Neuronal stem cell (in vitro differentiated cells): Measurements from ENCODE around the gene MAD1L1.

ENCODE experiments used
- DNase-seq: peaks from one replicate; pipeline ENCODE4 v3.0.0-alpha.2; 2013; ENCODE audit warnings: low spot score
- H2AFZ ChIP-seq: one replicate; pipeline ENCODE4 v1.6.1; 2013; ENCODE audit warnings: mild to moderate bottlenecking, low read length, inconsistent platforms
- H2AK5ac ChIP-seq: 2 replicates; pipeline ENCODE4 v1.6.1; 2013; ENCODE audit warnings: low read depth, mild to moderate bottlenecking, inconsistent platforms, low read length, moderate library complexity, mixed read lengths
- H2BK120ac ChIP-seq: 2 replicates; pipeline ENCODE4 v1.6.1; 2013; ENCODE audit warnings: low read depth, mild to moderate bottlenecking, inconsistent platforms, low read length, moderate library complexity, mixed read lengths
- H2BK12ac ChIP-seq: one replicate; pipeline ENCODE4 v1.6.1; 2013; ENCODE audit warnings: low read length, inconsistent platforms
- H2BK15ac ChIP-seq: 2 replicates; pipeline ENCODE4 v1.6.1; 2013; ENCODE audit warnings: mild to moderate bottlenecking, low read length, inconsistent platforms, mixed read lengths
- H2BK5ac ChIP-seq: one replicate; pipeline ENCODE4 v1.6.1; 2013; ENCODE audit warnings: inconsistent platforms, mild to moderate bottlenecking, low read length, moderate library complexity
- H3K14ac ChIP-seq: one replicate; pipeline ENCODE4 v1.6.1; 2013; ENCODE audit warnings: low read length, inconsistent platforms
- H3K18ac ChIP-seq: 2 replicates; pipeline ENCODE4 v1.6.1; 2013; ENCODE audit warnings: low read length, inconsistent platforms
- H3K23ac ChIP-seq: 2 replicates; pipeline ENCODE4 v1.6.1; 2013; ENCODE audit warnings: low read depth, mild to moderate bottlenecking, mixed read lengths, low read length, inconsistent platforms; ENCODE audit not compliant: poor library complexity
- H3K27ac ChIP-seq: replicated peaks from 3 replicates; pipeline ENCODE4 v1.5.1; 2013; ENCODE audit warnings: low read length, inconsistent platforms
- H3K27me3 ChIP-seq, 3 experiments: 2 replicates each; pipeline ENCODE4 v1.6.1; 2013; ENCODE audit warnings: low read length in 3 of 3, mild to moderate bottlenecking in 2 of 3, inconsistent platforms in 1 of 3, low read depth in 1 of 3, mixed read lengths in 1 of 3, moderate library complexity in 1 of 3; ENCODE audit not compliant: control insufficient read depth in 3 of 3, insufficient read depth in 3 of 3
- H3K36me3 ChIP-seq, 2 donors: replicated peaks in 1 of 2; 2 replicates each; pipeline ENCODE4 v1.6.1; 2013; ENCODE audit warnings: low read length in 2 of 2; ENCODE audit not compliant: control insufficient read depth in 2 of 2, insufficient read depth in 2 of 2
- H3K4ac ChIP-seq: 2 replicates; pipeline ENCODE4 v1.6.1; 2013; ENCODE audit warnings: inconsistent platforms, mild to moderate bottlenecking, low read length, moderate library complexity
- H3K4me1 ChIP-seq, 2 donors: 1 replicate in 1 of 2; 2 replicates in 1 of 2; pipeline ENCODE4 v1.6.1; 2013; ENCODE audit warnings: low read length in 2 of 2, low read depth in 1 of 2; ENCODE audit not compliant: control insufficient read depth in 2 of 2, insufficient read depth in 1 of 2
- H3K4me2 ChIP-seq: one replicate; pipeline ENCODE4 v1.6.1; 2013; ENCODE audit warnings: mild to moderate bottlenecking, low read length, inconsistent platforms; ENCODE audit not compliant: insufficient read depth, poor library complexity, severe bottlenecking
- H3K4me3 ChIP-seq, 2 donors: 2 replicates each; pipeline ENCODE4 v1.5.1; 2013; ENCODE audit warnings: low read length in 2 of 2, mild to moderate bottlenecking in 2 of 2, inconsistent platforms in 1 of 2, moderate library complexity in 1 of 2
- H3K79me1 ChIP-seq: one replicate; pipeline ENCODE4 v1.6.1; 2013; ENCODE audit warnings: low read depth, mild to moderate bottlenecking, inconsistent platforms, low read length, moderate library complexity
- H3K9ac ChIP-seq: one replicate; pipeline ENCODE4 v1.6.1; 2013; ENCODE audit warnings: mild to moderate bottlenecking, low read depth, low read length, inconsistent platforms; ENCODE audit not compliant: poor library complexity
- H3K9me3 ChIP-seq, 2 donors: replicated peaks in 1 of 2; 2 replicates each; pipeline versions ENCODE3 to v1.6.1; 2013; ENCODE audit warnings: low read length in 2 of 2, mild to moderate bottlenecking in 2 of 2, inconsistent platforms in 1 of 2, low read depth in 1 of 2, mixed read lengths in 1 of 2, moderate library complexity in 1 of 2; ENCODE audit not compliant: control insufficient read depth in 2 of 2, insufficient read depth in 1 of 2
- H4K8ac ChIP-seq: one replicate; pipeline ENCODE4 v1.6.1; 2013; ENCODE audit warnings: low read depth, mild to moderate bottlenecking, inconsistent platforms, low read length, moderate library complexity
- H4K91ac ChIP-seq: one replicate; pipeline ENCODE4 v1.6.1; 2013; ENCODE audit warnings: low read length, low read depth, mild to moderate bottlenecking, inconsistent platforms; ENCODE audit not compliant: poor library complexity
- WGBS, 2 donors: extraction: QIAGEN DNeasy Blood & Tissue Kit; methylation state at CpG; one replicate each; pipeline ENCODE4 v1.1.7; 2013; ENCODE audit warnings: missing lambda C conversion rate in 2 of 2, mixed read lengths in 1 of 2; ENCODE audit not compliant: insufficient read length in 2 of 2, insufficient replicate concordance in 1 of 2; ENCODE audit errors: extremely low coverage in 2 of 2; 5-methylcytosine and 5-hydroxymethylcytosine counted together

MAD1L1 gene

GRCh38 chr7:2256306-2257045, 23.7 kb upstream of the MAD1L1 start:
- Histone ChIP-seq H3K4me3 (no peak overlapping the region), H4K8ac (no peak overlapping the region), H3K18ac (no peak overlapping the region), H2BK5ac (no peak overlapping the region), H3K4me2 (no peak overlapping the region), H3K9ac (no peak overlapping the region), H2BK12ac (no peak overlapping the region), H3K9me3 (no peaks in the 10 kb centered on the region), H3K27me3 (no peaks in the 10 kb centered on the region), H2BK15ac (no peak overlapping the region), H3K79me1 (peaks cover 5% of the 10 kb centered on the region), H3K23ac (peak overlapping the region; percentile 89), H3K27ac (no peak overlapping the region), H2AFZ (no peak overlapping the region), H3K14ac (peak overlapping the region; percentile 82), H3K4me1 (no peaks in the 10 kb centered on the region), H3K4ac (no peak overlapping the region), H3K36me3 (peaks cover 19 to 75% of the 10 kb centered on the region in 2 donors), H2BK120ac (no peak overlapping the region), H4K91ac (no peak overlapping the region), H2AK5ac (no peak overlapping the region)
- no CpG with 5 or more reads among the region's 44 CpGs for WGBS, 2 donors
- no peak for DNase-seq

GRCh38 chr7:2255145-2256139, 22.7 kb upstream of the MAD1L1 start:
- H2AFZ ChIP-seq, result no peak overlapping the region
- no CpG with 5 or more reads among the region's 33 CpGs for WGBS, 2 donors
- peak overlapping the region in 1 of 2 donors; percentile 28 for H3K4me3 ChIP-seq
- no peak overlapping the region for H3K4ac ChIP-seq
- H3K9ac ChIP-seq, result peak overlapping the region; percentile 25
- no peak overlapping the region for H2AK5ac ChIP-seq
- H2BK15ac ChIP-seq, result no peak overlapping the region
- H2BK5ac ChIP-seq, result no peak overlapping the region
- peak overlapping the region; percentile 31 for H3K23ac ChIP-seq
- H3K9me3 ChIP-seq, result no peaks in the 10 kb centered on the region
- DNase-seq, result no peak
- H3K27ac ChIP-seq, result no peak overlapping the region
- H2BK12ac ChIP-seq, result no peak overlapping the region
- peaks cover 21 to 79% of the 10 kb centered on the region in 2 donors for H3K36me3 ChIP-seq
- H3K4me2 ChIP-seq, result no peak overlapping the region
- H3K27me3 ChIP-seq, result no peaks in the 10 kb centered on the region
- H3K4me1 ChIP-seq, result no peaks in the 10 kb centered on the region
- no peak overlapping the region for H3K18ac ChIP-seq
- H3K79me1 ChIP-seq, result peaks cover 5% of the 10 kb centered on the region
- peak overlapping the region; percentile 82 for H3K14ac ChIP-seq
- H4K8ac ChIP-seq, result no peak overlapping the region
- H2BK120ac ChIP-seq, result no peak overlapping the region
- H4K91ac ChIP-seq, result peak overlapping the region; percentile 40

- H3K79me1 ChIP-seq, result peaks cover 6% of the 10 kb centered on the region
- no peak overlapping the region for H2AK5ac ChIP-seq
- H4K8ac ChIP-seq, result no peak overlapping the region
- no peak overlapping the region for H2AFZ ChIP-seq
- WGBS, 2 donors, result no CpG with 5 or more reads among the region's 31 CpGs
- no peak overlapping the region for H4K91ac ChIP-seq
- peak overlapping the region; percentile 62 for H2BK5ac ChIP-seq
- H2BK15ac ChIP-seq, result no peak overlapping the region
- no peak overlapping the region for H3K4me3 ChIP-seq
- peak overlapping the region; percentile 64 for H3K18ac ChIP-seq
- H3K27me3 ChIP-seq, result no peaks in the 10 kb centered on the region
- H3K36me3 ChIP-seq, result peaks cover 22 to 81% of the 10 kb centered on the region in 2 donors
- H3K27ac ChIP-seq, result no peak overlapping the region
- no peak for DNase-seq
- no peak overlapping the region for H2BK12ac ChIP-seq
- H3K9me3 ChIP-seq, result peaks cover 0 to 2% of the 10 kb centered on the region in 2 donors
- peak overlapping the region; percentile 55 for H3K23ac ChIP-seq
- H3K4ac ChIP-seq, result no peak overlapping the region
- H3K9ac ChIP-seq, result peak overlapping the region; percentile 60
- H3K4me1 ChIP-seq, result no peaks in the 10 kb centered on the region
- H3K14ac ChIP-seq, result no peak overlapping the region
- no peak overlapping the region for H3K4me2 ChIP-seq
- no peak overlapping the region for H2BK120ac ChIP-seq
Measured at GRCh38 chr7:2254429-2255144, 21.8 kb upstream of the MAD1L1 start.
